GM19397 (cell line): ENCODE results near the gene EIF2B4.
A peak's percentile ranks its signal among the peaks of the same experiment; 100 is the strongest.
"Not testable (repeated sequence)": the region's sequence is repeated elsewhere in the genome, so short reads cannot be mapped to it uniquely, and the experiment has no call there.

ENCODE experiments used
- ATAC-seq: cut with Tn5 transposase; IDR thresholded peaks from one replicate; pipeline ENCODE4 v1.9.1; 2021; ENCODE audit warnings: mild to moderate bottlenecking, moderate library complexity; ENCODE audit not compliant: unreplicated experiment

Gene EIF2B4

GRCh38 chr2:27378096-27378808, 8.1 kb upstream of the EIF2B4 start:
- no peak for ATAC-seq

- no peak for ATAC-seq
These were observed 7.5 kb upstream of the EIF2B4 start for GRCh38 chr2:27377618-27378095.

- ATAC-seq, result no peak
These were observed 6.9 kb upstream of the EIF2B4 start for GRCh38 chr2:27376866-27377617.

- ATAC-seq, result no peak
These were observed 6.2 kb upstream of the EIF2B4 start for GRCh38 chr2:27376151-27376865.

GRCh38 chr2:27375513-27376099, 5.5 kb upstream of the EIF2B4 start:
- no peak for ATAC-seq

- no peak for ATAC-seq
These were observed 3.4 kb upstream of the EIF2B4 start for GRCh38 chr2:27373567-27373966.

- no peak for ATAC-seq
These were observed 2.8 kb upstream of the EIF2B4 start for GRCh38 chr2:27372937-27373336.

- peak; percentile 29 for ATAC-seq
These were observed 880 bp upstream of the EIF2B4 start for GRCh38 chr2:27370816-27371620.

GRCh38 chr2:27369471-27370025, 590 bp downstream of the EIF2B4 start:
- ATAC-seq, result no peak

GRCh38 chr2:27363933-27364332, 6.2 kb downstream of the EIF2B4 start:
- no peak for ATAC-seq

GRCh38 chr2:27362678-27363420, 7.3 kb downstream of the EIF2B4 start:
- no peak for ATAC-seq

- ATAC-seq, result peak; percentile 80
These were observed 13.6 kb downstream of the EIF2B4 start, which contains the start of gene GTF3C2 for GRCh38 chr2:27356382-27357181. Gene GTF3C2, minus strand, starts transcription at chr2:27356764. Its CDS starts 13,210 bp downstream, at chr2:27343554.

- ATAC-seq, result peak; percentile 29
These were observed 14.1 kb downstream of the EIF2B4 start for GRCh38 chr2:27356056-27356381.

GRCh38 chr2:27354597-27354927, 15.6 kb downstream of the EIF2B4 start:
- ATAC-seq, result no peak

- ATAC-seq, result no peak
These were observed 16.2 kb downstream of the EIF2B4 start for GRCh38 chr2:27353762-27354596.

GRCh38 chr2:27353386-27353761, 16.8 kb downstream of the EIF2B4 start:
- not testable (repeated sequence) for ATAC-seq

GRCh38 chr2:27351802-27352598, 18.1 kb downstream of the EIF2B4 start:
- no peak for ATAC-seq
